DMS 273 (cell line): ENCODE results near the gene RBM44.

Experiments used
- DNase-seq: peaks from one replicate; lab custom pipeline; 2025; ENCODE audit not compliant: unreplicated experiment; lab: John Stamatoyannopoulos, UW

RBM44 gene

DNA sequence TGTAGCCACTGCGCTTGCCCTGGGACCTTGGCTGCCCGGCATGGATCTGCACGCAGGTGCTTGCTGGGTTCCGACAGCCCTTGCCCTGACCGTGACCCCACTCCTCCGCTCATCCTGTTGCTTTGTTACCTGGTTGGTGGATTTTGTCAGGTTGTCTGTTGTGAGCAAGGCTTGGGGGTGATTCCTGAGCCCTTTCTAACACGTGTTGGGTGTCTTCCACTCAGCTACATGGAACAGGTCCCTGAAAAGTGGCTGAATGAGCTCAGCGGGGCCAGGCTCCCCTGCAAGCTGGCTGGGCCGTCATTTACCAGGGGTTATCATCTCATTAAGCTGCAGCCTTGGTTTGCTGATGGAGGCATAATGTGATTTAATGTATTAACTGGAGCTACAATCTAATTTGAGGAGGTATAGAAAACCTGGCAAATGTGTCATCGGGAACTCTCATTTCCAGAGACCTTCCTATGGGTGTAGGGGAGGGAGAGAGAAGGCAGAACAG, 85.4 kb downstream of the RBM44 start:
- DNase-seq = no peak

DNA sequence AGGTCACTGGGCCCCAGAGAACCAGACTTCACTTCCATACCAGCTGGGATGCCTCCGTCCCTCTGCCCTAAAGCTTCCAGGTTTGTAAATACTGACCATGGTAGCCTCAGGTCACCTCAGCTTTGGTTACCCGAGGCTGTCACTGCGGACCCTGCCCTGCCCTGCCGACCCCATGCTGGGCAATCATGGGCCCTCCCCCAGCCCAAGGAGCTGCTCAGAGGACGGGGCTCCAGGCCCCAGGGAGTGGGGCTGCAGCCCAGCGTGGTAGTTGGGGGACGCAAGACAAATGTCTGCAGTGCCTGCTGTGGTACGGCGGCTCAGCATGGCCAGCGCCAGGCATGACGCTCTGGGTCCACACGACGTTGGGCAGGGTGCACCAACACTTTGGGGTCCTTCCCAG, 86.1 kb downstream of the RBM44 start:
- no peak for DNase-seq

DNA sequence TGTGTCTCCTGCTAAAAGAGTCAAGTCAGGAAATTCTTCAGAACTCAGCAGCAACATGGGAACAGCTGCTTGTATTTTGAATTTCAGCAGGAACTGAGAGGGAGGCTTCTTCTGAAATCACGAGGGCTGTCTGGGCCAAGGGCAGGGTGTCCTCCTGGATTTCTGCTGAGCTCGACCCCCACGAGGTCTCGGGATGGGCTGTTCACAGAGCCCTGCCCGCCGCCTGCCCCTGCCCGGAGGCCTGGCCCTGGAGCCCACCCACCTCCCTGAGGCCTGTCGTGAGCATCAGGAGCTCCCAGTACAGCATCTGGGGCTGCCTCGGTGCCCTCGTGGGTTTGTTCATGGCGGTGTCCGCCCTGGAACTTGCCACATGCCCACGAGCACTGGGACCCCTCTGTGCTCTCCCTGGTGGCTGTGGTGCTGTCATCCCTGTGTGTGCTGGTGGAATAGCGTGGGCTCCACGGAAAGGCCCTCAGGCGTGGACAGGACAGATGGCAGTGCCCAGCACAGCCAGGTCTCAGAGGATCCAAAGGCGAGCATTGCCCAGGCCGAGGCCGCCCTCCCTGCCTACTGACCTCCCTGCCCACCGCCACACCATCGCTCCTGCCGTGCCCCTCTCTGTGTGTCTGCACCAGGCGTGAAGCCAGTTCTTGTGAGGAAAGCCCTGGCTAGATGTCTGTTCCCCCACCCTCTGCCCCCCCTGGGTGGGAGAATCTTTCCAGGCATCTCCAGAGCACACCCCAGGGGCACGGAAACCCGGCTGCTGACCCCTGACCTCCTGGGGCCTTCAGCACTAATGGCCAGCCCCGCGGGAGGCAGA, 86.7 kb downstream of the RBM44 start:
- no peak for DNase-seq

DNA sequence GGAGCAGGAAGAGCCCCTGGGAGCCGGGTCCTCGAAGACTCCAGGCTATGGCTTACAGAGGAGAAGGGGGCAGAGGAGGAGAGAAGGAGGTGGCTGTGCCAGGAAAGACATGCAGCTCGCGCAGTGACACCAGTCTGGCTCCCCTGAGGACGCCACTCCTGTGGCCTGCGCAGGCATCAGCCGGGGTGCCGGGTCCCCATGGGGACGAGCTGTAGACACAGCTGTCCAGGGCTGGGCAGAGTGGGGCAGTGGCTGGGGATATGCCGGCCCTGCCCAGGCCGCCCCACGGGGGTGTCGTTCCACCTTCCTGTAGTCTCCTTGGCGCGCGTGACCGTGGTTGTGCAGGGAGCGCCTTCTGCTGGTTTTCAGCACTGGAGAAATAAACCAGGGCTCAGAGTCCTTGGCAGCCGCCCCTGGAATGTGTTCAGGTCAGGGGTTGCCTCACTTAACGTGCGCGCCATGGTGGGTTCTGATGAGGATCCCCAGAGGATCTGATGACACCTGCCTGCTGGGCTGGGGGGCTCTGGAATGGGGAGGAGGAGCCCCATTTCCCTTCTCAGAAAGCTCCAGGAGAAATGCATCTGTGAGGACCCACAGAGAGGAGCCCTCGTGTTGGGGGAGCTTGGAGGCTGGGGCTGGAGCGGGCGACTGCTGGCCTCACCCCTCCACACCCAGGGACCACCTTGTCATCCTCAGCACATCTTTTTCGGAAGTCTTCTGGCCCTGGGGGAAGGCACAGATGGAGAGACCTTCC, 87.5 kb downstream of the RBM44 start:
- DNase-seq = no peak

DNA sequence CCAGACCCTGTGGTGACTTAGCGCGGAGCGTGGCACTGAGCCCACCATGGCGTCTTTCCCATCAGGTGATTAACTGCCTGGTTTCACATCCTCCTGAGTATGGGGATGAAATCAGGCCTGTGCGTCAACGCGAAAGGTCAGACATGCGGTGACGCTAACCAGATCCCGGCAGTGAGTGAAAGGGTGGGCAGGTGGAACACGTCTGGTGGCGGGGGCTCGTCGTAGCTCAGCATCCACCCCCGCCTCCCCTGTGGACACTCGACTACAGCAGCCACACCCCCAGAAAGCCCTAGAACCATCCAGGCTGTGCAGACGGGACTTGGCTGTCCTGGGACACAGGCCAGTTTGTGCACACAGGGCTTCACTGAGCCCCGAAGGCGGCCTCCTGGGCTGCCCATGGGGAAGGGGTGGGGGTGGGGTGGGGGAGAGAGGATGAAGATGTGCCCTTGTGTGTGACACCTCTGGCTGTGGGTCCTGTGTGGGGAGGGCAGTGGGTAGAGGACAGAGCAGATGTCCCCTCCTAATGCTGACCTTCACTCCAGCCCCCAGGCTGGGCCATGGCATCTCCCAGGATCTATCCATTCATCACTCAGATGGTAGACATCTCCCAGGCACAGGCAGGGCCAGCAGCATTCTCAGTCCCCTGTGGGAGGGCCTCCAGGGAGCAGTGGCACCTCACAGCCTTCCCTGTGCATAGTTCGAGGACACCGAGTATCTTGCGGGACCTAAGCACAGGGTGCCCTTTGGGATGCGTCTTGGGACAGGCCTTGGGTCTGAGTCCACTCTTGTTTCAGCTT, 88.3 kb downstream of the RBM44 start:
- no peak for DNase-seq

DNA sequence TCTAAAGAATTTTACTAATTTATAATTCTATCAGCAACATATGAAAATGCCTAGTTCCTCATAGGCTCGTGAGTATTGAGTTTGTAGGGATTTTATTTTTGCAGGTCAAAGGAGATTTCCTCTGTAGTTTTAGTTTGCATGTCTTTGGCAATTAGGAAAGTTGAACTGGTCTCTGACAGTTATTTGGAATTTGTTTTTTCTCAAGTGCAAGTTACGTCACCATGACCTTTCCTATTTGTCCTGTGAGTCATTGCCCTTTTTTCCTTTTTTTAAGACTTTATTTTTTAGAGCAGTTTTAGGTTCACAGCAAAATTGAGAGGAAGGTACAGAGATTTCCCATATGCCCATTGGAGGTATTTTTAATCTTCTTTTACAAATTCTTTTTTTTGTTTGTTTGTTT, 89.8 kb downstream of the RBM44 start:
- DNase-seq = no peak

DNA sequence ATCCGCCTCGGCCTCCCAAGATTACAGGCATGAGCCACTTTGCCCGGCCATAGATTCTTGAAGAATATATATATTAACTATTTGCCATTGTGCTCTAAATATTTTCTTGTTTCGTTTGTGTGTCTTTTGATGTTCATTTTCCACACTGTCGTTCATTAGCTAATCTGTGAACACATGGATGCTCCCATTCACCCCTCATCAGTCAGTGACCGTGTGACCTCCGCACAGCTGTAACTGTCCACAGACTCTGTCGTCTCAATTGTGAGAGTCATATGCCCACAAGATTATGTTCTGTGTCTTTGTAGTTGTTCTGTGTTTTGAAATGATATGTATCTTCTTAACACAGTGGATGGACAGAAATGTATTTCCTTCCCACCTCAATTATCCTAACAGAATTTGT, 90.4 kb downstream of the RBM44 start:
- no peak for DNase-seq

DNA sequence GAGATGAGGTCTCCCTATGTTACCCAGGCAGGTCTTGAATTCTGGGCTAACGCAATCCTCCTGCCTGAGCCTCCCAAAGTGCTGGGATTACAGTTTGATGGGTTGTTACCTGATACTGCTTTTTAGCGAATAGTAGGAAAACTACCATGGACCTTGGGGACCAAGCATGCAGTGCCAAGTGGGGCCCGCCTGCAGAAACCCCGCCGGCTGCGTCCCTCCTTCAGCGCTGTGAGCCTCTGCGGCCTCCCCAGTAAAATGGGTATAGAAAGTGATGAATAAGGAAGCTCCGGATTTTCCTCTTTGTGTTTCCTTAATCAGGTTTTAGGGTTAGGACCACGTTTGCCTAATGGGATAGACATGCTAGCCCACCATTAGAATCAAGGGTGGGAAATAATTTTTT, 91.2 kb downstream of the RBM44 start:
- DNase-seq = no peak
